GOT3 (cell line): ENCODE data around the gene ADSL.

ENCODE experiments used
- DNase-seq: peaks from one replicate; lab custom pipeline; 2025; ENCODE audit warnings: mixed read lengths; lab: John Stamatoyannopoulos, UW

Gene ADSL

GRCh38 chr22:40418366-40419201 is 72.3 kb downstream of the ADSL start:
- no peak for DNase-seq

GRCh38 chr22:40419718-40420117 is 73.4 kb downstream of the ADSL start:
- no peak for DNase-seq

GRCh38 chr22:40420341-40421081 is 74.2 kb downstream of the ADSL start:
- DNase-seq, result no peak

- DNase-seq, result no peak
Observed at GRCh38 chr22:40421082-40421350, 74.7 kb downstream of the ADSL start.

GRCh38 chr22:40421941-40422340 is 75.6 kb downstream of the ADSL start:
- no peak for DNase-seq

- no peak for DNase-seq
Observed at GRCh38 chr22:40422558-40423309, 76.4 kb downstream of the ADSL start.

- no peak for DNase-seq
Observed at GRCh38 chr22:40423310-40423688, 77.0 kb downstream of the ADSL start.

- DNase-seq, result no peak
Observed at GRCh38 chr22:40423882-40424640, 77.8 kb downstream of the ADSL start.

GRCh38 chr22:40425082-40425481 is 78.8 kb downstream of the ADSL start:
- no peak for DNase-seq

GRCh38 chr22:40426594-40427333 is 80.5 kb downstream of the ADSL start:
- no peak for DNase-seq

- no peak for DNase-seq
Observed at GRCh38 chr22:40428796-40429195, 82.5 kb downstream of the ADSL start.

GRCh38 chr22:40429481-40429880 is 83.2 kb downstream of the ADSL start:
- no peak for DNase-seq

- no peak for DNase-seq
Observed at GRCh38 chr22:40430991-40431390, 84.7 kb downstream of the ADSL start.

- no peak for DNase-seq
Observed at GRCh38 chr22:40432157-40432556, 85.9 kb downstream of the ADSL start.

GRCh38 chr22:40432625-40433024 is 86.3 kb downstream of the ADSL start:
- DNase-seq, result no peak

- DNase-seq, result no peak
Observed at GRCh38 chr22:40433416-40434090, 87.3 kb downstream of the ADSL start.

GRCh38 chr22:40434106-40434505 is 87.8 kb downstream of the ADSL start:
- no peak for DNase-seq

GRCh38 chr22:40434745-40435144 is 88.4 kb downstream of the ADSL start:
- no peak for DNase-seq

GRCh38 chr22:40436505-40437431 is 90.5 kb downstream of the ADSL start:
- no peak for DNase-seq
